PC-9 (cell line): ENCODE measurements around the gene SORCS2.

ENCODE experiments used
- EZH2 ChIP-seq: fragments of 200-600 bp; sonication (generic); IDR thresholded peaks from 2 replicates; pipeline ENCODE4 v1.8.0; 2017; ENCODE audit warnings: antibody characterized with exemption, low read depth
- TF ChIP-seq, protein P1 (sequence below): fragments of 200-600 bp; sonication (generic); conservative IDR thresholded peaks from 2 replicates; pipeline ENCODE4 v1.6.1; 2017; ENCODE audit warnings: mixed run types, antibody characterized with exemption, mild to moderate bottlenecking, moderate library complexity

DNA sequence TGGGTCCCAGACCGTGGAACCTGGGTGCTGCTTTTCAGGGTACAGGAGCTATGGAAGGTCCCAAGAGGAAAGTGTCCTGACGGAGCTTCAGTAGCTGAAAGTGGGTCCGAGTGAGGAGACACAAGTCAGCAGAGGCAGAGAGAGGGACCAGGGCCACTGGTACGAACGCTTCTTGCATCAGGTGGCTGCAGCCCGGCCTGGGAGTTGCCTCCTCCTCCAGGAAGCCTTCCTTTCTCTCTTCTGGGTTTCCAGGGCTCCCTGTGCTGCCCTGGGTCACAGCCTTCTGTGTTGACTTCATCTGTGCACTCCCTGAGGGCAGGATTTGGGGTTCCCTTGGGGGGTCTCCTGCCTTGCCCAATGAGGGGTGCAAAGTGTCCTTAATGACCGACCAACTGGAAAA is 94.5 kb downstream of the SORCS2 start:
- TF ChIP-seq, protein P1, sequence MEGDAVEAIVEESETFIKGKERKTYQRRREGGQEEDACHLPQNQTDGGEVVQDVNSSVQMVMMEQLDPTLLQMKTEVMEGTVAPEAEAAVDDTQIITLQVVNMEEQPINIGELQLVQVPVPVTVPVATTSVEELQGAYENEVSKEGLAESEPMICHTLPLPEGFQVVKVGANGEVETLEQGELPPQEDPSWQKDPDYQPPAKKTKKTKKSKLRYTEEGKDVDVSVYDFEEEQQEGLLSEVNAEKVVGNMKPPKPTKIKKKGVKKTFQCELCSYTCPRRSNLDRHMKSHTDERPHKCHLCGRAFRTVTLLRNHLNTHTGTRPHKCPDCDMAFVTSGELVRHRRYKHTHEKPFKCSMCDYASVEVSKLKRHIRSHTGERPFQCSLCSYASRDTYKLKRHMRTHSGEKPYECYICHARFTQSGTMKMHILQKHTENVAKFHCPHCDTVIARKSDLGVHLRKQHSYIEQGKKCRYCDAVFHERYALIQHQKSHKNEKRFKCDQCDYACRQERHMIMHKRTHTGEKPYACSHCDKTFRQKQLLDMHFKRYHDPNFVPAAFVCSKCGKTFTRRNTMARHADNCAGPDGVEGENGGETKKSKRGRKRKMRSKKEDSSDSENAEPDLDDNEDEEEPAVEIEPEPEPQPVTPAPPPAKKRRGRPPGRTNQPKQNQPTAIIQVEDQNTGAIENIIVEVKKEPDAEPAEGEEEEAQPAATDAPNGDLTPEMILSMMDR: no peak
- no peak for TF ChIP-seq EZH2
